Measurements from ENCODE around the gene EBPL. TPM values are rescaled to one million over a fixed set of nuclear protein-coding genes. Genes with fewer than 3 reads are reported as not detected.

Gene EBPL
- total RNA-seq, 1 donor from 2014 or later = 90.8 TPM

- no peak overlapping the region for H3K27ac ChIP-seq
- intact Hi-C loops (cut with DNase I) = no loop called here
Measured at GRCh38 chr13:49651570-49652354, 39.5 kb downstream of the EBPL start.

GRCh38 chr13:49649963-49650312 is 41.3 kb downstream of the EBPL start:
- Histone ChIP-seq H3K4me1 (no peaks in the 10 kb centered on the region), H3K9me3 (no peaks in the 10 kb centered on the region), H3K4me3 (no peak overlapping the region), H3K36me3 (no peaks in the 10 kb centered on the region), H3K27me3 (no peaks in the 10 kb centered on the region), H3K27ac (no peak overlapping the region)
- no peak for DNase-seq (ENCODE audit: extremely low spot score in 2 of 2)
- intact Hi-C loops (cut with DNase I) = no loop called here
- TF ChIP-seq CTCF (IDR thresholded peaks at IDR 0.05) (no peak), POLR2A (IDR thresholded peaks at IDR 0.05) (no peak), POLR2AphosphoS5 (IDR thresholded peaks at IDR 0.05; ENCODE audit: insufficient read depth in 1 of 2, low read depth in 1 of 2) (no peak)

More at GRCh38 chr13:49651570-49652354, 39.5 kb downstream of the EBPL start:
- Histone ChIP-seq H3K4me3 (no peak overlapping the region), H3K4me1 (no peaks in the 10 kb centered on the region), H3K36me3 (no peaks in the 10 kb centered on the region), H3K27me3 (no peaks in the 10 kb centered on the region), H3K9me3 (no peaks in the 10 kb centered on the region)
- TF ChIP-seq CTCF (IDR thresholded peaks at IDR 0.05) (no peak), POLR2AphosphoS5 (IDR thresholded peaks at IDR 0.05; ENCODE audit: insufficient read depth in 1 of 2, low read depth in 1 of 2) (no peak), POLR2A (IDR thresholded peaks at IDR 0.05) (no peak)
- no peak for DNase-seq (ENCODE audit: extremely low spot score in 2 of 2)

GRCh38 chr13:49649244-49649962 is 41.9 kb downstream of the EBPL start:
- Histone ChIP-seq H3K4me3 (no peak overlapping the region), H3K9me3 (no peaks in the 10 kb centered on the region), H3K4me1 (no peaks in the 10 kb centered on the region), H3K27me3 (no peaks in the 10 kb centered on the region), H3K27ac (no peak overlapping the region), H3K36me3 (no peaks in the 10 kb centered on the region)
- TF ChIP-seq POLR2A (IDR thresholded peaks at IDR 0.05) (no peak), POLR2AphosphoS5 (IDR thresholded peaks at IDR 0.05; ENCODE audit: insufficient read depth in 1 of 2, low read depth in 1 of 2) (no peak), CTCF (IDR thresholded peaks at IDR 0.05) (no peak)
- no peak for DNase-seq (ENCODE audit: extremely low spot score in 2 of 2)
- intact Hi-C loops (cut with DNase I) = no loop called here

- no peak for DNase-seq (ENCODE audit: extremely low spot score in 2 of 2)
- no peak overlapping the region for H3K4me3 ChIP-seq
- TF ChIP-seq POLR2AphosphoS5 (IDR thresholded peaks at IDR 0.05; ENCODE audit: insufficient read depth in 1 of 2, low read depth in 1 of 2) = no peak
- TF ChIP-seq CTCF (IDR thresholded peaks at IDR 0.05) = no peak
- TF ChIP-seq POLR2A (IDR thresholded peaks at IDR 0.05) = no peak
- H3K27ac ChIP-seq = no peak overlapping the region
- H3K36me3 ChIP-seq = no peaks in the 10 kb centered on the region
- no peaks in the 10 kb centered on the region for H3K27me3 ChIP-seq
- no peaks in the 10 kb centered on the region for H3K9me3 ChIP-seq
- H3K4me1 ChIP-seq = peaks cover 3% of the 10 kb centered on the region
- intact Hi-C loops (cut with DNase I) = no loop called here
Measured at GRCh38 chr13:49646688-49647087, 44.6 kb downstream of the EBPL start.

- Histone ChIP-seq H3K36me3 (no peaks in the 10 kb centered on the region), H3K4me3 (no peak overlapping the region), H3K4me1 (peaks cover 16% of the 10 kb centered on the region), H3K9me3 (no peaks in the 10 kb centered on the region), H3K27ac (no peak overlapping the region), H3K27me3 (no peaks in the 10 kb centered on the region)
- no peak for DNase-seq (ENCODE audit: extremely low spot score in 2 of 2)
- TF ChIP-seq POLR2A (IDR thresholded peaks at IDR 0.05) (no peak), CTCF (IDR thresholded peaks at IDR 0.05) (no peak), POLR2AphosphoS5 (IDR thresholded peaks at IDR 0.05; ENCODE audit: insufficient read depth in 1 of 2, low read depth in 1 of 2) (no peak)
- intact Hi-C loops (cut with DNase I) = no loop called here
Measured at GRCh38 chr13:49645451-49645850, 45.8 kb downstream of the EBPL start.

All from vagina (tissue), 2 donors.